Hematopoietic multipotent progenitor cell treated with erythropoietin and hydrocortisone succinate and interleukin-3 and kit ligand, for 15 days (in vitro differentiated cells): ENCODE results near the gene SEC11A.
A peak's percentile ranks its signal among the peaks of the same experiment; 100 is the strongest.
"Not testable (repeated sequence)": the region's sequence is repeated elsewhere in the genome, so short reads cannot be mapped to it uniquely, and the experiment has no call there.

ENCODE experiments used
- DNase-seq: peaks from one replicate; pipeline ENCODE4 v3.0.0-alpha.2; 2015; ENCODE audit warnings: low spot score

SEC11A gene

DNA sequence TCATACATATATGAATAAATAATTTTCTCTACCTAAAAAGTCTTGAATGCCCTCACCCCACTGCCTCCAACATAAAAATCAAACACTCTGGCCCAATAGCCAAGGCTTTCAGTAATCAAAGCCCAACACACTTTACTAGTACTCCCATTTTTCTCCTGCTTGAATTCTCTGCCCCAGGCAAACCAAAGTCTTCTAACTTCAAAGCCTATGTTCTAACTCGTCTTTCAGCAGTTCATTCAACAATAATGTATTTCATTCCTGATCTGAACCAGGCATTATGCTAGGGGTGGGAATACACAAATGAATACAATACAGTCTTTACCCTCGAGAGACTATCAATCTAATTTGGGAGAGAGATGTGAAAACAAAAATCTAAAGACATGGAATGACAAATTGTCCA, 21.1 kb upstream of the SEC11A start:
- DNase-seq = no peak

GRCh38 chr15:84736375-84736774, 20.4 kb upstream of the SEC11A start:
- no peak for DNase-seq

DNA sequence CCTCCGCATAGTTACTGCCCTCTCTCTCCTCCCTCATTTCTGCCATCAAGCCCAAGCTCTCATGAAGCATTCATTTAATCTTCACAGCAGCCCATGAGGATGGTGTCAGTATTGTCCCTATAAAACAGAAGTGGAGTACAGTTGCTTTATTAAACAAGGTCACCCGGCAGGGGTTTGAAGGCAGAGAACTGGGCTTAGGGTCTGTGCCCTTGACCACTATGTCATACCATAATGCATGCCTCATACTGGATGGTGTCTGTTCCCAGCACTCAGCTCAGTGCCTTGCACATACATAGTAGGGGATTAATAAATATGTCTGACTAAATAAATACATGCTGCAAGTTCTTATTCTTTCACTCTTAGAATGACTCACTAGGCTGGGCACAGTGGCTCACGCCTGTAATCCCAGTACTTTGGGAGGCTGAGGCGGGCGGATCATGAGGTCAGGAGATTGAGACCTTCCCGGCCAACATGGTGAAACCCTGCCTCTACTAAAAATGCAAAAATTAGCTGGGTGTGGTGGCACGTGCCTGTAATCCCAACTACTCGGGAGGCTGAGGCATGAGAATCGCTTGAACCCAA, 19.6 kb upstream of the SEC11A start:
- not testable (repeated sequence) for DNase-seq

DNA sequence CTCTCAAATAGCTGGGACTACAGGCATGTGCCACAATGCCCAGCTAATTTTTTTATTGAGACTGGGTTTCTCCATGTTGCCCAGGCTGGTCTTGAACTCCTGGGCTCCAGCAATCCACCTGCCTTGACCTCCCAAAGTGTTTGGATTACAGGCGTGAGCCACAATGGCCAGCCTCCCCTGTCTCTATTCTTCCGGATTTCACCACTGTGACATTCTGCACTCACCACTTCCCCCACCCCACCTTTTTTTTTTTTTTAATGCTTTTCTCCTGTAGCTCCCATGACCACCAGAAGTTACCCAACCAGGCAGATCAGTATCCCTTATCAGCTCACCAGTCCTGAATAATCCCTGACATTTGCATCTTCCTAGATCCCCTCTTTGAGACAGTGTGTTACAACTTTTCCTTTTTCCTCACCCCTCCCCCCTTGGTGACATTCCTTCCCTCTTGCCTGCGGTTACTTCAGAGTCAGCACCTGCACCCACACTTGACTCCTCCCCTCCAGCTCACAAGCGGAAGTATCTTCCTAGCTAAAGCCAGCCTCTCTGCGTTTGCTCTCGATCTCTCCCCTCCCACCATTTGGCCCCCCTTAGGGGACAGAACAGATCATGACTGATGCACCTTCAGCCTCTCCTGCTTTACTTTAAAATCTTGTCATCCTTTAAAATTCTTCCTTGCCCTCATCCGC, 19.0 kb upstream of the SEC11A start:
- peak; percentile 26 for DNase-seq

- no peak for DNase-seq
These were observed 15.8 kb upstream of the SEC11A start for GRCh38 chr15:84731774-84732173.

GRCh38 chr15:84727429-84727828, 11.5 kb upstream of the SEC11A start:
- no peak for DNase-seq

- DNase-seq = no peak
These were observed 9.1 kb upstream of the SEC11A start for GRCh38 chr15:84725001-84725491.

DNA sequence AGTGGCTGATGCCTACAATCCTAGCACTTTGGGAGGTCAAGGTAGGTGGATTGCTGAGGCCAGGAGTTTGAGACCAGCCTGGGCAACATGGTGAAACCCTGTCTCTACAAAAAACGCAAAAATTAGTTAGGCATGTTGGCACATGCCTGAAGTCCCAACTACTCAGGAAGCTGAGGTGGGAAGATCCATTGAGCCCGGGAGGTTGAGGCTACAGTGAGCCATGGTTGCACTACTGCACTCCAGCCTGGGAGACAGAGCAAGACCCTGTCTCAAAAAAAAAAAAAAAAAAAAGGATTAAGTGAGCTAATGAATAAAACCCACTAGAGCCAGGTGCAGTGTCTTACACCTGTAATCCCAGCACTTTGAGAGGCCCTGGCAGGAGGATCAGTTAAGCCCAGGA, 6.7 kb upstream of the SEC11A start:
- no peak for DNase-seq

DNA sequence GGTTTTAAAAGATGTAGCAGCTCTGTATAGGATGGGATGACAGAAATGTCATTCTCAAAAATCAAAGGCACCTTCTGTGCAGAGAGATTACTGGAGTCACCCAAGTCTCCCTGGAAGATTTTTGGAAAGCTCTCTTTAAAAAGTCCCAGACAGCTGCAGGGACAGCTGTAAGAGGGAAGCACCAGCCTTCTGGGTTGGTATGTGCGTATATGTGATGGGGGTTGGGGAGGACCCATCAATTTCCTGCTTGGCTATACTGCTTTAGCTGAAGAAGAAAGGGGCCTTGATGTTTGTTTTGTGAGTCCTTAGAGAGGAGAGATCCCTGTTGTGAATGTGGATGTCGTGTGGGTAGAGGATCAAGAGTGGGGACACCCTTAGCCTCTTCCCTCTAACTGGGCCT, 5.4 kb upstream of the SEC11A start:
- no peak for DNase-seq

- peak; percentile 19 for DNase-seq
These were observed 401 bp downstream of the SEC11A start for GRCh38 chr15:84715441-84716035.

DNA sequence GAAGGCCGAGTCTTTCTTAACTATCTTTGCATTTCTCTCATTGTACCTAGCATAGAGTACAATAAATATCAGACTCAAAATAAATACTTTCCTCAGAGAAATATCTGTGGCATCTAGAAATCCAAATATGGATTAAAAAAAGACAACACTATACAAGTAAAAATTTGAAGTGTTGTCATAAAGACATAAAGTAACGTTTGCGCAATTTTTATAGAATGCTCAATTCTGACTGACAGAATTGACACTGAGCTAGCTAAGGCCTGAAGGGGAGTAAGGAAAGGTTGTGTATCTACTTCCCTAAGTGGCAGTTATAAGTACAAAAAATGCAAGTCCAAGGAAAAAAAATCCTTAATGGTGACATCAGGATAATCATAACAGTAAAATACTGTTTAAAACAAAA, 1.1 kb downstream of the SEC11A start:
- DNase-seq = no peak

DNA sequence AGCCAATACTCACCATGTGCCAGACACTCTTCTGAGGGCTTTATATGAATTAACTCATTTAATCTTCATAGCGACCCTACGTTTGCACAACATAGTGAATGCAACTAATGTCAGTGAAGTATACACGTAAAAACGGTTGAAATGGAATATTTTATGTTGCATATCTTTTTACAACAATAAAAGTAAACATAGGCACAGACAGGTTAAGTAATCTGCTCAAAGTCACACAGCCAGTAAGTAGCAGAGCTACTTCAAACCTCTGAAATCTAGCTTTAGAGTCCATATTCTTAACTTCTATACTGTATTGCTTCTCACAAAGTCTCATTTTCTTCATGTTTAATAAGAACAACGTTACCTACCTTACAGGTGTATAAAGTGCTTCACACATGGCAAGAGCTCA, 1.6 kb downstream of the SEC11A start:
- no peak for DNase-seq

GRCh38 chr15:84703808-84704207, 12.1 kb downstream of the SEC11A start:
- DNase-seq = no peak

DNA sequence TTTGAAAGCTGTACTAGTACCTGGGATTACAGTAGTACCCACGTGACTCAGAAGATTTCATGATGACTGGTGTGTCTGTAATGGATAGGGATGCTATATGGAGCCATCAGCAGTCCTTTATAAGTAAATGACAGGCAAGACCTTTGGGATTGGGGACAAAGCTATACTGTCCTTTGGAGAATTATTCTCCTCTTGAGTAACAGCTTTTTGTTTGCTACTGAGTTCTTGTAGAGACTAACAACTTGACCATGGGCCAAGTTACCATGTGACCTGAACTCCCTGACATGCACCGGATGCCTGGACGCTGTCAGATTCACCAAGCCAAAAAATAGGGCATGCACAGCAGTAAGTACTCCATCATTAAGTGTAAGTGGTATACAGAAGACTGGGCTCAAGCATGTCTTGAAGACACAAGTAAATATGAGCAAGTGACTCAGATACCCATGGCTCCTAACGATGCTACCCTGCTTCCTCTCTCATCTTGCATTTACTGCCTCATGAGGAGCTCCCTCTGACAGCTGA, 12.9 kb downstream of the SEC11A start:
- DNase-seq = no peak

DNA sequence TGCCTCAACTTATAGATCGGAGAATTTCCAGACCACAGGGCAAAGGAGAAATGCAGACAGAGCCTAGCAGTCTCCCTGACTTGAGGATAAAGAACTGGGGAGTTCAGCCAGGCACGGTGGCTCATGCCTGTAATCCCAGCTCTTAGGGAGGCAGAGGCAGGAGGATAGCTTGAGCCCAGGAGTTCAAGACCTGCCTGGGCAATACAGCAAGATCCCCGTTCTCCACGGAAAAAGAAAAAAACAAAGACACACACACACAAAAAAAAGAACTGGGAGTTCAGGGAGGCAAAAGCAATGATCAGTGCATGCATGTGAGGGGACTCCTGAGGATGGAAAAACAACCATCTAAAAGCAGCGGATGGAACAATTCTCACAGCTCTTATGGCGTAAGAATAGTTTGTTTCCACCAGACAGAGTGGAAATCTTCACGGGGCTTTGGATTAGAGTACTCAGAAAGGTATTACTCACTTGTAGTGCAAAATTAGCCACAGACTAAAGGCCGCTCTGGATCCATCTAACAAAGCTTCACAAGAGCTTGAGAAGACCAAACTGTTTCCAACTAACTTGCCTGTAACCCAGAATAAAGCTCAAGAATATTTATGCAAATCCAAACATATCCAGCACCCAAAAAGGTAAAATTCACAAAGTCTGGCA, 16.3 kb downstream of the SEC11A start:
- no peak for DNase-seq

GRCh38 chr15:84697236-84697990, 18.5 kb downstream of the SEC11A start:
- DNase-seq = no peak

DNA sequence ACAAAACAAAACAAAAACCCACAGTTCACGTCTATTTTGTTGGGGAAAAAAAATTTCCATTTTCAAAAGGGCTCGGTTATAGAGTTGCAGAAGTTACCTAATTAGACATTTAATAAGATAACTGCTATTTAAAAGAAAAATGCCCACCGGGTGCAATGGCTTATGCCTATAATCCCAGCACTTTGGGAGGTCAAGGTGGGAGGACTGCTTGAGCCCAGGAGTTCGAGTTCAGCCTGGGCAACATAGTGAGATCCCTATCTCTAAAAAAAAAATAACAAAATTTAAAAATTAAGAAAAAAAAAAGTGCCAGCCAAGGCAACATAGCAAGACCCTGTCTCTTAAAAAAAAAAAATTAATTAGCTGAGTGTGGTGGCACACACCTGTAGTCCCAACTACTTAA, 19.2 kb downstream of the SEC11A start:
- DNase-seq = no peak

DNA sequence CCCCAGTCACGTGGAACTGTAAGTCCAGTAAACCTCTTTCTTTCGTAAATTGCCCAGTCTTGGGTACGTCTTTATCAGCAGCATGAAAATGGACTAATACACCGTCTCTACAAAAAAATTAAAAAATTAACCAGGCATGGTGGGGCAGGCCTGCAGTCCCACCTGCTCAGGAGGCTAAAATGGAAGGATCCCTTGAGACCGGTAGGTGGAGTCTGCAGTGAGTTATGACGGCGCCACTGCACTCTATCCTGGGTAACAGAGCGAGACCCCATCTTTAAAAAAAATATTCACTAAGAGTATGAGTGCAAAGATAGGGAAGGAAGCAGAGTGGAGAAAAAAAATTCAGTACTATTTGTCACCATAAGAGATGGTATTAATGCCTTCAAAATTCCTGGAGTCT, 25.6 kb downstream of the SEC11A start:
- no peak for DNase-seq

- DNase-seq = no peak
These were observed 26.1 kb downstream of the SEC11A start for GRCh38 chr15:84689858-84690257.

DNA sequence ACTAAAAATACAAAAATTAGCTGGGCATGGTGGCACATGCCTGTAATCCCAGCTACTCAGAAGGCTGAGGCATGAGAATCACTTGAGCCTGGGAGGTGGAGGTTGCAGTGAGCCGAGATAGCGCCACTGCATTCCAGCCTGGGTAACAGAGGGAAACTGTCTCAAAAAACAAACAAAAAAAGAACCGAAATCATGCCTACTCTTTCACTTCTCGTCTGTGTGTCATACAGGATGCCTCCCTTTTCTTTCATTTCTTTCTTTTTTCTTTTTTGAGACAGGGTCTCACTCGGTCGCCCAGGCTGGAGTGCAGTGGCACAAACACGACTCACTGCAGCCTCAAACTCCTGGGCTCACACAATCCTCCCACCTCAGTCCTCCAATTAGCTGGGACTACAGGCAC, 29.5 kb downstream of the SEC11A start:
- DNase-seq = not testable (repeated sequence)

DNA sequence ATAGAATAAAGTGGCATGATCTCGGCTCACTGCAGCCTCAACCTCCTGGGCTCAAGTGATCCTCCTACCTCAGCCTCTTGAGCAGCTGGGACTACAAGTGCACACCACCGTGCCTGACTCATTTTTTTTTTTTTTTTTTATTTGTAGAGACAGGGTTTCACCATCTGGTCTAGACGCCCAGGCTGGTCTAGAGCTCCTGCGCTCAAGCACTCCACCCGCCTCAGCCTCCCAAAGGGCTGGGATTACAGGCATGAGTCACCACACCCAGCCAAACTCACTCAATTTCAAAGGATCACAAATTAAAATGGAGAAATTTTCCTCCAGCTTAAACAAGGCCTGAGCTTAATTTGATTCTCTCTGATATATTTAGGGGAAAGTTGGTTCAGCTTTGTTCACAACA, 30.6 kb downstream of the SEC11A start:
- no peak for DNase-seq

DNA sequence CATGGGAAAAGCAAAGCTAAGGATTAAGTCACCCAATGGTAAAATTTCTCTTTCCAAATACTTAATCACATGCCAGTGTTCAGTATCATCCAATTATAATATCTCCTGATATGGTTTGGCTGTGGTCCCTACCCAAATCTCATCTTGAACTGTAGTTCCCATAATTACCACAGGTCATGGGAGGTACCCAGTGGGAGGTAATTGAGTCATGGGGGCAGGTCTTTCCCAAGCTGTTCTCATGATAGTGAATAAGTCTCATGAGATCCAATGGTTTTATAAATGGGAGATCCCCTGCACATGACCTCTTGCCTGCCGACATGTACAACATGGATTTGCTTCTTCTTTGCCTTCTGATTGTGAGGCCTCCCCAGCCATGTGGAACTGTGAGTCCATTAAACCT, 31.8 kb downstream of the SEC11A start:
- DNase-seq = no peak
